ENCODE results near the gene RPL21. TPM values are rescaled to one million over a fixed set of nuclear protein-coding genes. Genes with fewer than 3 reads are reported as not detected.

RPL21 gene
- total and polyA plus RNA-seq, 8 donors: 737 to 1,259 (median 947) TPM

DNA sequence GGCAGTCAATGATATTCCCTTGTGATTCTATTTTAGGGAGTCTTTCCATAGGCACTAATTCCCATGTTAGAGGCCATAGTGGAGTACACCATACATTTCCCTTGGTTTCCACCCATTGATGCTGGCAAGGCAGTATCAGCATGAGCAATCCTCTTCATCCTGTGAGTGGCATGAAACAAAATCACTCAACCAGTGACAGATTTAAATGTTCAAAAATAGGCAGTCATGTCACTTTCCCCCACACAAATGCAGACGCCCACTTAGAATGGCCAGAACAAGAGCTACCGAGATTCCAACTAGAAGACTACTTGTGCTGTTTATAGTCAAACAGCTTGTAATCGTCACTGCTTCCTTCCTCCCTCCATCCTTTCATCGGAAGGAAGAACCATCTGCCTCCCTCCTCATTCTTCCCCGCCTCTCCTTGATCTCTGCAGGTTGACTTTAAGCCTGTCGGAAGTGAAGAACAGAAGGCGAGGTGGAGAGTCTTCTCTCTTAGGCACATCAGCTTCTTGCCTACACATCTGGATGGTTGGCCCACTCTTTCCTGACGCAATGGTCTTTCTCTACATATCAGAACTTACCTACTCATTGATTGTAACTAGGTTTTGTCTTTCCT is 41.8 kb downstream of the RPL21 start:
- no peak overlapping the region for H3K27ac ChIP-seq
- no peak for DNase-seq
- no peaks in the 10 kb centered on the region for H3K27me3 ChIP-seq
- no peak overlapping the region for H3K4me3 ChIP-seq
- H3K9me3 ChIP-seq: no peaks in the 10 kb centered on the region
- no peak for ATAC-seq
- no peaks in the 10 kb centered on the region for H3K4me1 ChIP-seq
- no peaks in the 10 kb centered on the region for H3K36me3 ChIP-seq
- TF ChIP-seq, protein P1, sequence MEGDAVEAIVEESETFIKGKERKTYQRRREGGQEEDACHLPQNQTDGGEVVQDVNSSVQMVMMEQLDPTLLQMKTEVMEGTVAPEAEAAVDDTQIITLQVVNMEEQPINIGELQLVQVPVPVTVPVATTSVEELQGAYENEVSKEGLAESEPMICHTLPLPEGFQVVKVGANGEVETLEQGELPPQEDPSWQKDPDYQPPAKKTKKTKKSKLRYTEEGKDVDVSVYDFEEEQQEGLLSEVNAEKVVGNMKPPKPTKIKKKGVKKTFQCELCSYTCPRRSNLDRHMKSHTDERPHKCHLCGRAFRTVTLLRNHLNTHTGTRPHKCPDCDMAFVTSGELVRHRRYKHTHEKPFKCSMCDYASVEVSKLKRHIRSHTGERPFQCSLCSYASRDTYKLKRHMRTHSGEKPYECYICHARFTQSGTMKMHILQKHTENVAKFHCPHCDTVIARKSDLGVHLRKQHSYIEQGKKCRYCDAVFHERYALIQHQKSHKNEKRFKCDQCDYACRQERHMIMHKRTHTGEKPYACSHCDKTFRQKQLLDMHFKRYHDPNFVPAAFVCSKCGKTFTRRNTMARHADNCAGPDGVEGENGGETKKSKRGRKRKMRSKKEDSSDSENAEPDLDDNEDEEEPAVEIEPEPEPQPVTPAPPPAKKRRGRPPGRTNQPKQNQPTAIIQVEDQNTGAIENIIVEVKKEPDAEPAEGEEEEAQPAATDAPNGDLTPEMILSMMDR (IDR thresholded peaks at IDR 0.05): no peak
- intact Hi-C loops (cut with DNase I): no loop called here

DNA sequence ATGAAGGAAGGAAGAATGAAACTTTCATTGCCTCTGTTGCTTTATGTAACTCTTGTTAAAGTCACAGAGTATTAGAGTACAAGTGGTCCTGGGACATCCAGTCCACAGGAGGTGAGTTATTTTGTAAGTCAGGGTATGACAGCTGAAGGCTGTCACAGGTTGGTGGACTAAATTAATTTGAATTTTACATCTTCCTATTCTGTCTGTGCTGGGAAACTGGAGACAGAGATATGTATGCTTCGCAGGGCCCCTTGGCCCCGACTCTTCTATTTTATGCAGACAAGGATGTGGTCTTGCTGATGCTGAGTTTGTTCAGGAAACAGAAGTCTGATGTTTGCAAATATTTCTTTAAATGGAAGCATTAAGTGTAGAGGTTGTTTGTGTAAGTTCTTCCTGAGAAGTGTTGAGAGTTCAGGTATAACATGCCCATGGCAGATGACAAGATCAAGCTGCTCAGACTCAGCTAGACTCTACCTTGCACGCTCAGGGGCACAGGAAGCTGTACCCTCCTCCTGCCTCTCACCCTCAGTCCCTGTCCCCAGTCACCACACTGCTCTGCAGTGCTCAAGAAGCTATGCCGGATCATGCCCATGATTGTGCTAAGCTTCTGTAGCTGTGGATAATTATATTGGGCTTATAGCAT is 42.6 kb downstream of the RPL21 start:
- no peaks in the 10 kb centered on the region for H3K9me3 ChIP-seq
- intact Hi-C loops (cut with DNase I): no loop called here
- ATAC-seq: no peak

DNA sequence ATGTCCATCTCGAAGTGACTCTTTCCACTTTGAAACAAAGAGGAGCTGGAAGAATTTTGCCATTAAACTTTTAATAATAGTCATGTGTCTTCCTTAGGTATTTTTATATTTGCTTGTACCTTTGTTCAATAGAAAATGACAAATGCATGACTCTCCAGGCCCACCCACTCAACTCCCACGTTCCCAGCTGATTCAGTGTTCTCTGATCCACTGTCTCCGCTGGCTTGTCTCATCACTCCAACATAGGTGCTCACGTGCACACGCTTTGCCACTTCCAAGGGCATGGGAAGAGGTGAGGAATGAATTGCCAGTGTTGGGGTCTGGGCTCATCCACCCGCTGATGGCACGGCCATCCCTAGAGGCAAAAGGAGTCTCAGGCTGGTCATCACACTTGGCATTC is 43.7 kb downstream of the RPL21 start:
- ATAC-seq: no peak
- Histone ChIP-seq H3K4me1 (no peaks in the 10 kb centered on the region), H3K4me3 (no peak overlapping the region), H3K27ac (no peak overlapping the region), H3K27me3 (no peaks in the 10 kb centered on the region), H3K9me3 (no peaks in the 10 kb centered on the region), H3K36me3 (no peaks in the 10 kb centered on the region)
- no peak for DNase-seq
- intact Hi-C loops (cut with DNase I): no loop called here
- TF ChIP-seq, protein P1 (IDR thresholded peaks at IDR 0.05): no peak

More for the DNA sequence above, 42.6 kb downstream of the RPL21 start:
- Histone ChIP-seq H3K4me3 (no peak overlapping the region), H3K27ac (no peak overlapping the region), H3K4me1 (no peaks in the 10 kb centered on the region), H3K36me3 (no peaks in the 10 kb centered on the region), H3K27me3 (no peaks in the 10 kb centered on the region)
- TF ChIP-seq, protein P1 (IDR thresholded peaks at IDR 0.05): no peak
- no peak for DNase-seq

DNA sequence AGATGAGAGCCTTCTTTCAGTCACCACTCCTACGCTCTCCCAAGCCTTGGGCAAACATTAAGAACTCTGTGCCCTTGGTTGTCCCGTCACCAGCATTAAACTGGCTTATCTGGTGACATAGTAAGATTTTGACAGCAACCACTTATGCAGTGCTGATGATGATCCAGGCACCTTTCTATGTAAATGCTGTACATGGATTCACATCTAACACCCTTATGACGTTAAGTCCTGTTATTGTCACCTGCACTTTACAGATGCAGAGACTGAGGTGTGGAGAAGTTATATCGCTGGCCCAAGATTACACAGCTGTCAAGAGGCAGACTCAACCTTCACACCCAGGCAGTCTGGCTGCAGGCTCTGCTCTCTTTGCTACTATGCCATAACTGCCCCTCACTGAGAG is 44.3 kb downstream of the RPL21 start:
- no peaks in the 10 kb centered on the region for H3K27me3 ChIP-seq
- no peak for ATAC-seq
- H3K36me3 ChIP-seq: no peaks in the 10 kb centered on the region
- H3K27ac ChIP-seq: no peak overlapping the region
- H3K4me1 ChIP-seq: no peaks in the 10 kb centered on the region
- H3K4me3 ChIP-seq: no peak overlapping the region
- intact Hi-C loops (cut with DNase I): no loop called here
- no peaks in the 10 kb centered on the region for H3K9me3 ChIP-seq
- no peak for DNase-seq
- TF ChIP-seq, protein P1 (IDR thresholded peaks at IDR 0.05): no peak

DNA sequence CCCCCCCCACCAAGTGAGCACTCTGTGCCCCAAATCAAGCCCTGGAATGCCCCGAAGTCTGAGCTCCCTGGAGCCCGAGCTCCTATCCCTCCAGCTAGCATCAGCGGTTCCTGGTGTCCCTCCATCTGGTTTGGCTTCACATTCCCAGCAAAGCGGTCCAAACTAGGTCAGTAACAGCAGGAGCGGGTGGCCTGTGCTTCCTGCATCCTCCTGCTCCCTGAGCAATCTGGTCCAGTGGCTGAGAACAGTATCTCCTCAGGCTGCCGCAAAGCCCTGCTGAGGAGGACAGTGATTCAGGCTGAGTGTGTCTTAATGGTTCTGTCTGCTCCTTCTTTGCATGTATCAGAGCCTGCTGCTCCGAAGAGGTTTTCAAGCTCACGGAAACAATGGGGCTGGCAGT is 45.1 kb downstream of the RPL21 start:
- H3K36me3 ChIP-seq: no peaks in the 10 kb centered on the region
- no peak for DNase-seq
- no peaks in the 10 kb centered on the region for H3K27me3 ChIP-seq
- H3K4me1 ChIP-seq: no peaks in the 10 kb centered on the region
- TF ChIP-seq, protein P1 (IDR thresholded peaks at IDR 0.05): no peak
- H3K4me3 ChIP-seq: no peak overlapping the region
- H3K27ac ChIP-seq: no peak overlapping the region
- H3K9me3 ChIP-seq: no peaks in the 10 kb centered on the region
- intact Hi-C loops (cut with DNase I): no loop called here
- ATAC-seq: no peak
